ENCODE measurements around the gene TSPYL4.

TSPYL4 gene

GRCh38 chr6:116201538-116201937 lies 52.3 kb downstream of the TSPYL4 start:
- Mint-ChIP-seq H3K4me1 (peaks cover 4 to 6% of the 10 kb centered on the region in 2 donors), H3K4me3 (no peak overlapping the region), H3K9me3 (no peaks in the 10 kb centered on the region), H3K36me3 (peaks cover 0 to 8% of the 10 kb centered on the region in 2 donors), H3K27ac (no peak overlapping the region), H3K27me3 (no peaks in the 10 kb centered on the region)
- DNase-seq (no peak), ATAC-seq (replicated peaks) (no peak)

DNA sequence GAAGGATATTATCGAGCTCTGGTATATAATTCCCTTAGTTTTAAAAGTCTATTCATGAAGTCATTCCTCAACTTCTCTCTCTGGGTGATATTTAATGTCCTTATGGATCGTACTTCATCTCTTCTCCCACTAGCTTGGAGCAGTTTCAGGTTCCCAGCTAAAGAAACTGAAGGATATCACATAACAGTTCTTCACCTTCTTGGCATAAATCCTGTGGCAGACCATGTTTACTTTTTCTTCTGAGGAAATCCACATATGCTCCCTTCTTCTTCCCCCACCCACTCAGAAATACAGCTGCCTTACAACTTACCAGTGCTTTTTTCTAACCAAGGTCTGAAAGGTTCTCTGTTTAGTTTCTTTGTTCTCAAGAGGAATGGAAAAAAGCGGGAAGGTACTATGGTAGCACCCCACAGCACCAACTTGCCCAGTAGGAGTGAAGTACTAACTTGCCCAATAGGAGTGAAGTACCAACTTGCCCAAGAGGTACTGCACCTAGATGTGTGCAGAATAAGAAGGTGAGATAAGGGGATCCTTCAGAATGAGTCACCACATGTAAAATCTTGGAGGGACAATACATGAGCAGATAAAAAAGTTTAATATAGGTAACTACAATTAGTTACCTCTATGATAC lies 53.1 kb downstream of the TSPYL4 start:
- Mint-ChIP-seq H3K27ac (no peak overlapping the region), H3K4me3 (no peak overlapping the region), H3K4me1 (peaks cover 4 to 6% of the 10 kb centered on the region in 2 donors), H3K36me3 (peaks cover 0 to 8% of the 10 kb centered on the region in 2 donors), H3K9me3 (no peaks in the 10 kb centered on the region), H3K27me3 (no peaks in the 10 kb centered on the region)
- no peak for ATAC-seq (replicated peaks)
- no peak for DNase-seq

All from stimulated activated naive B cell treated with anti-CD40 and anti-IgM and Interleukin-4, amounts not matched to agents 10 μg/mL and 1 μg/mL and 100 μg/mL, for 72 hours (primary cell).